ENCODE results near the gene FIG4.

DNA sequence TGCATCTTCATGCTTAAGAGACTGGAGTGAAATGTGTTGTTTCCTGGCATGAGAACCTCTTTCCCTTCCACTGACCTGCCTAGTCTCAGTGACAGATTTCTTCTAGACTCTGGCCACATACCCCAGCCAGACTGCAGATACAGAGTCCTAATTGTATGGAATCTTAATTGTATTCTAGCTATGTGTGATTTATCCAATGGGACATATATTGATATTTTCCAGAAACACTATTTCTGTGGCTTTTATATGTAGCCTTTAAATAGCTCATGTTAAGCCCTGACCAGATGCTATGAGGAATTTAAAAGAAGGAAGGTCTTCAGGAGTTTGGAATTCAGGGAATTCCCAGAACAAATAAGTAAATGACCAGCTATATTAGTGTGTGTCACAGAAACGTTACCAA, 99.0 kb downstream of the FIG4 start:
- TF ChIP-seq, protein P1, sequence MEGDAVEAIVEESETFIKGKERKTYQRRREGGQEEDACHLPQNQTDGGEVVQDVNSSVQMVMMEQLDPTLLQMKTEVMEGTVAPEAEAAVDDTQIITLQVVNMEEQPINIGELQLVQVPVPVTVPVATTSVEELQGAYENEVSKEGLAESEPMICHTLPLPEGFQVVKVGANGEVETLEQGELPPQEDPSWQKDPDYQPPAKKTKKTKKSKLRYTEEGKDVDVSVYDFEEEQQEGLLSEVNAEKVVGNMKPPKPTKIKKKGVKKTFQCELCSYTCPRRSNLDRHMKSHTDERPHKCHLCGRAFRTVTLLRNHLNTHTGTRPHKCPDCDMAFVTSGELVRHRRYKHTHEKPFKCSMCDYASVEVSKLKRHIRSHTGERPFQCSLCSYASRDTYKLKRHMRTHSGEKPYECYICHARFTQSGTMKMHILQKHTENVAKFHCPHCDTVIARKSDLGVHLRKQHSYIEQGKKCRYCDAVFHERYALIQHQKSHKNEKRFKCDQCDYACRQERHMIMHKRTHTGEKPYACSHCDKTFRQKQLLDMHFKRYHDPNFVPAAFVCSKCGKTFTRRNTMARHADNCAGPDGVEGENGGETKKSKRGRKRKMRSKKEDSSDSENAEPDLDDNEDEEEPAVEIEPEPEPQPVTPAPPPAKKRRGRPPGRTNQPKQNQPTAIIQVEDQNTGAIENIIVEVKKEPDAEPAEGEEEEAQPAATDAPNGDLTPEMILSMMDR (conservative IDR thresholded peaks at IDR 0.05; ENCODE audit: low read depth, low read length), result no peak
- TF ChIP-seq EZH2 (IDR thresholded peaks at IDR 0.05; ENCODE audit: borderline replicate concordance, low read depth, low read length, poor library complexity, severe bottlenecking), result no peak

Measured in A673 (cell line).